HepG2 (cell line): ENCODE measurements around the gene XRN1. TPM values are rescaled to one million over a fixed set of nuclear protein-coding genes. Genes with fewer than 3 reads are reported as not detected.

Experiments used
- ATAC-seq: fragments of 200-7000 bp; cut with Tn5 transposase; 3 replicates; pipeline ENCODE4 v1.9.1; 2020; ENCODE audit warnings: mild to moderate bottlenecking, moderate library complexity
- BruUV-seq: library from RNA; stranded (reverse); fragments of 400-500 nt; replicated peaks from 2 replicates; lab custom pipeline; 2021; lab: Mats Ljungman, UMichigan
- CTCF ChIA-PET: fragments of 300-600 bp; formaldehyde crosslinking; extraction: SDS; loops from one replicate; lab custom pipeline; 2021; ENCODE audit warnings: low total read pairs, inconsistent platforms, low intra/inter-chr PET ratio; lab: Yijun Ruan, JAX
- POLR2A ChIA-PET: fragments of 350-600 bp; sonication (Branson Sonifier 250); formaldehyde crosslinking; loops from one replicate; lab custom pipeline; 2020; ENCODE audit warnings: antibody characterized with exemption, inconsistent platforms; lab: Yijun Ruan, JAX
- DNase-seq: peaks from one replicate; pipeline ENCODE4 v3.0.0-alpha.2; 2015; ENCODE audit warnings: low spot score
- FAIRE-seq: peaks from 3 replicates; lab custom pipeline; 2011; peaks lifted over from hg19 to GRCh38; lab: Jason Lieb, UNC
- H2AFZ ChIP-seq: one replicate; pipeline ENCODE4 v1.6.1; 2011; ENCODE audit warnings: low read length, inconsistent platforms
- H3K27ac ChIP-seq: fragments of 300-600 bp; 3 replicates; pipeline ENCODE4 v1.8.0; 2011; ENCODE audit warnings: mixed run types, mild to moderate bottlenecking, mixed read lengths, low read length, inconsistent platforms; ENCODE audit not compliant: insufficient read depth; ENCODE audit errors: extremely low read length
- H3K27me3 ChIP-seq, 2 experiments: fragments of 200-600 bp in 1 of 2; 2 replicates in 1 of 2; 3 replicates in 1 of 2; pipeline versions ENCODE4 v1.6.0 to v1.8.0; 2011; ENCODE audit warnings: low read length in 2 of 2, mild to moderate bottlenecking in 2 of 2, moderate library complexity in 2 of 2, inconsistent platforms in 1 of 2; ENCODE audit not compliant: insufficient read depth in 2 of 2, control insufficient read depth in 1 of 2
- H3K36me3 ChIP-seq, 2 experiments: fragments of 200-600 bp in 1 of 2; replicated peaks in 1 of 2; 2 replicates in 1 of 2; 3 replicates in 1 of 2; pipeline versions ENCODE4 v1.5.1 to v1.8.0; 2011; ENCODE audit warnings: low read length in 2 of 2, inconsistent platforms in 1 of 2; ENCODE audit not compliant: insufficient read depth in 2 of 2, control insufficient read depth in 1 of 2
- H3K4me1 ChIP-seq: 2 replicates; pipeline ENCODE4 v1.5.1; 2012; ENCODE audit warnings: low read length, inconsistent platforms; ENCODE audit not compliant: insufficient read depth
- H3K4me2 ChIP-seq: 2 replicates; pipeline ENCODE4 v1.6.0; 2011; ENCODE audit warnings: low read depth, low read length, inconsistent platforms
- H3K4me3 ChIP-seq, 3 experiments: fragments of 200-600 bp in 1 of 3; sonication (generic), shearing (Covaris generic) in 1 of 3; replicated peaks in 1 of 3; 2 replicates each; pipeline ENCODE4 v1.5.1; 2011 to 2016; ENCODE audit warnings: low read length in 3 of 3, inconsistent platforms in 2 of 3, low read depth in 2 of 3, mild to moderate bottlenecking in 2 of 3, control low read depth in 1 of 3, mixed read lengths in 1 of 3; ENCODE audit not compliant: insufficient read depth in 1 of 3
- H3K79me2 ChIP-seq: one replicate; pipeline ENCODE4 v1.6.1; 2011; ENCODE audit warnings: low read length, inconsistent platforms; ENCODE audit not compliant: insufficient read depth
- H3K9ac ChIP-seq: 2 replicates; pipeline ENCODE4 v1.6.0; 2011; ENCODE audit warnings: mild to moderate bottlenecking, low read depth, low read length, inconsistent platforms; ENCODE audit not compliant: insufficient read depth
- H3K9me3 ChIP-seq: 2 replicates; pipeline ENCODE4 v1.5.1; 2012; ENCODE audit warnings: mild to moderate bottlenecking, low read length
- H4K20me1 ChIP-seq: 2 replicates; pipeline ENCODE4 v1.6.0; 2011; ENCODE audit warnings: inconsistent platforms, mild to moderate bottlenecking, low read length, moderate library complexity; ENCODE audit not compliant: insufficient read depth
- ATF7-NPFF ChIP-seq: sonication (generic); formaldehyde crosslinking; IDR thresholded peaks from 2 replicates; pipeline ENCODE4 v1.8.1; 2023; ENCODE audit warnings: mild to moderate bottlenecking, low read depth, missing genetic modification reagents, moderate library complexity
- CEBPG ChIP-seq: IDR thresholded peaks from 2 replicates; pipeline ENCODE4 v1.6.1; 2016
- HNRNPH1 ChIP-seq: fragments of 200-400 bp; formaldehyde crosslinking; optimal IDR thresholded peaks from 2 replicates; pipeline ENCODE3; 2017; ENCODE audit warnings: mild to moderate bottlenecking, low read depth, low read length
- HOXD1 ChIP-seq: sonication (generic); formaldehyde crosslinking; IDR thresholded peaks from 2 replicates; pipeline ENCODE4 v1.5.0; 2020; ENCODE audit warnings: missing genetic modification reagents
- ISL2 ChIP-seq: sonication (generic); formaldehyde crosslinking; IDR thresholded peaks from 2 replicates; pipeline ENCODE4 v1.5.0; 2020; ENCODE audit warnings: missing genetic modification reagents
- KDM1A ChIP-seq: IDR thresholded peaks from 2 replicates; pipeline ENCODE4 v1.6.1; 2016; ENCODE audit warnings: missing compliant biosample characterization
- MAF1 ChIP-seq: sonication (generic); formaldehyde crosslinking; IDR thresholded peaks from 2 replicates; pipeline ENCODE4 v1.5.0; 2020; ENCODE audit warnings: missing genetic modification reagents, borderline replicate concordance
- MATR3 ChIP-seq: sonication (generic); formaldehyde crosslinking; IDR thresholded peaks from 2 replicates; pipeline ENCODE4 v1.4.0; 2020; ENCODE audit warnings: missing genetic modification reagents
- NFATC3 ChIP-seq: sonication (generic); formaldehyde crosslinking; IDR thresholded peaks from 2 replicates; pipeline ENCODE4 v1.5.1; 2020; ENCODE audit warnings: mild to moderate bottlenecking, missing genetic modification reagents
- NFRKB ChIP-seq: fragments of 450-650 bp; IDR thresholded peaks from 2 replicates; pipeline ENCODE4 v1.6.1; 2017
- NONO ChIP-seq, 2 experiments: fragments of 450-650 bp in 1 of 2; sonication (generic) in 1 of 2; formaldehyde crosslinking in 1 of 2; IDR thresholded peaks in 1 of 2; conservative IDR thresholded peaks in 1 of 2; 2 replicates each; pipeline versions ENCODE4 v1.6.1 to v1.8.0; 2017 to 2022; ENCODE audit warnings: mild to moderate bottlenecking in 1 of 2, missing genetic modification reagents in 1 of 2, moderate library complexity in 1 of 2
- PRMT3 ChIP-seq: sonication (generic); formaldehyde crosslinking; IDR thresholded peaks from 2 replicates; pipeline ENCODE4 v1.8.1; 2022; ENCODE audit warnings: low read depth, mild to moderate bottlenecking, moderate library complexity, missing genetic modification reagents, borderline replicate concordance
- SOX13 ChIP-seq, 3 experiments: fragments of 450-650 bp in 1 of 3; sonication (generic) in 1 of 3; formaldehyde crosslinking in 1 of 3; IDR thresholded peaks in 2 of 3; conservative IDR thresholded peaks in 1 of 3; 2 replicates each; pipeline versions ENCODE4 v1.5.0 to v1.6.1; 2016 to 2020; ENCODE audit warnings: antibody characterized with exemption in 1 of 3, mild to moderate bottlenecking in 1 of 3, missing compliant biosample characterization in 1 of 3, missing genetic modification reagents in 1 of 3, moderate library complexity in 1 of 3
- WIZ ChIP-seq: sonication (generic); formaldehyde crosslinking; IDR thresholded peaks from 2 replicates; pipeline ENCODE4 v1.5.1; 2020; ENCODE audit warnings: mild to moderate bottlenecking, missing genetic modification reagents
- ZFAT ChIP-seq: sonication (generic); formaldehyde crosslinking; conservative IDR thresholded peaks from 2 replicates; pipeline ENCODE4 v1.8.1; 2023; ENCODE audit warnings: missing genetic modification reagents, inconsistent platforms
- ZNF460 ChIP-seq: sonication (generic); formaldehyde crosslinking; IDR thresholded peaks from 2 replicates; pipeline ENCODE4 v1.5.1; 2020; ENCODE audit warnings: missing genetic modification reagents, mild to moderate bottlenecking, borderline replicate concordance
- ZNF614 ChIP-seq: IDR thresholded peaks from 2 replicates; pipeline ENCODE4 v1.6.1; 2018; ENCODE audit warnings: missing biosample characterization, missing genetic modification reagents, inconsistent platforms, borderline replicate concordance
- ZNF7 ChIP-seq: IDR thresholded peaks from 2 replicates; pipeline ENCODE4 v1.6.1; 2016; ENCODE audit warnings: missing biosample characterization, missing genetic modification reagents
- ZNF788 ChIP-seq: sonication (generic); formaldehyde crosslinking; IDR thresholded peaks from 2 replicates; pipeline ENCODE4 v1.5.0; 2020; ENCODE audit warnings: mild to moderate bottlenecking, missing genetic modification reagents, borderline replicate concordance
- in situ Hi-C: cut with HindIII; loops from 2 replicates; pipeline ENCODE4 v1.10.0; 2017; ENCODE audit warnings: low pct_unique_long_range_greater_than_20kb; ENCODE audit not compliant: extremely low pct_ligation_motif_present
- intact Hi-C: fragments of 100-400 bp; cut with micrococcal nuclease; formaldehyde crosslinking; loops from one replicate; pipeline ENCODE4 v1.10.0; 2022; ENCODE audit not compliant: unreplicated experiment
- polyA plus RNA-seq, 8 experiments: library from polyadenylated mRNA; depleted of rRNA in 3 of 8; stranded (reverse) in 7 of 8; unstranded in 1 of 8; fragments of >200 nt; fragmentation: Illumina TruSeq in 4 of 8; extraction: Trizol in 4 of 8; gene quantifications; 2 replicates each; pipeline versions ENCODE4 v1.2.1 to v1.2.3, GENCODE V29; 2011 to 2016; ENCODE audit warnings: low read depth in 4 of 8, missing spikeins in 1 of 8, mixed read lengths in 1 of 8; ENCODE audit not compliant: insufficient read depth in 1 of 8
- total RNA-seq, 5 experiments: library from RNA; depleted of rRNA; stranded (reverse); fragments of >200 nt; fragmentation: Illumina TruSeq; extraction: Trizol; gene quantifications; 2 replicates each; pipeline ENCODE4 v1.2.3, GENCODE V29; 2016; ENCODE audit warnings: low read depth in 1 of 5
- TF ChIP-seq, protein P1 (sequence below): sonication (generic); formaldehyde crosslinking; IDR thresholded peaks from 2 replicates; pipeline ENCODE4 v1.8.0; 2022; ENCODE audit warnings: mild to moderate bottlenecking, missing genetic modification reagents, borderline replicate concordance
- TF ChIP-seq, protein P2 (sequence below), 2 experiments: sonication (generic) in 1 of 2; formaldehyde crosslinking in 1 of 2; IDR thresholded peaks; 2 replicates each; pipeline versions ENCODE4 v1.4.0 to v1.6.1; 2018 to 2020; ENCODE audit warnings: missing genetic modification reagents in 2 of 2, borderline replicate concordance in 1 of 2, low read depth in 1 of 2, mild to moderate bottlenecking in 1 of 2, missing biosample characterization in 1 of 2
- TF ChIP-seq, protein P3 (sequence below): sonication (generic); formaldehyde crosslinking; IDR thresholded peaks from 2 replicates; pipeline ENCODE4 v1.9.0; 2021; ENCODE audit warnings: missing genetic modification reagents, mild to moderate bottlenecking, borderline replicate concordance

Gene XRN1
- total and polyA plus RNA-seq, 2 of the 13 experiments (the other 11 are each of a cell fraction or from before 2014, with no cell fraction given), result 13.2 to 13.3 TPM

DNA sequence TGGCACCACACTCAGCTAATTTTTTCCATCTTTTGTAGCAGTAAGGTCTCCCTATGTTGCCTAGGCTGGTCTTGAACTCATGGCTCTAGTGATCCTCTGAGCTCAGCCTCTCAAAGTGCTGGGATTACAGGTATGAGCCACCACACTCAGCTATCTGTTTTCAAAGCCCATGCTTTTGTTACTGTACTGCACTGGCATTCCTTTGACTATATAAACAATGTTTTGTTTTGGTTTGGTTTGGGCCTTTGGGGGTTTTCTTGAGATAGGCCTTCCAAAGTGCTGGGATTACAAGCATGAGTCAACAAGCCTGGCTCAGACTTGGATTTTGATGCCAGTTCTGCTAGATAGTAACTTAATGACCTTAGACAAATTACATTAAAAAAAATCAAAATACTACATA lies 132.8 kb downstream of the XRN1 start:
- peaks cover 5 to 11% of the 10 kb centered on the region in 2 experiments; a peak in 4 of 5 replicates for H3K36me3 ChIP-seq
- ChIA-PET CTCF (no interaction called here), POLR2A (no interaction called here)
- FAIRE-seq (no peak), ATAC-seq (peak; percentile 36), DNase-seq (peak; percentile 34)
- in situ Hi-C loops (no loop called here), intact Hi-C loops (no loop called here)
- H3K4me1 ChIP-seq, result peaks cover 15% of the 10 kb centered on the region
- H3K9me3 ChIP-seq, result no peaks in the 10 kb centered on the region
- H3K27me3 ChIP-seq, result no peaks in the 10 kb centered on the region
- TF ChIP-seq, protein P1, sequence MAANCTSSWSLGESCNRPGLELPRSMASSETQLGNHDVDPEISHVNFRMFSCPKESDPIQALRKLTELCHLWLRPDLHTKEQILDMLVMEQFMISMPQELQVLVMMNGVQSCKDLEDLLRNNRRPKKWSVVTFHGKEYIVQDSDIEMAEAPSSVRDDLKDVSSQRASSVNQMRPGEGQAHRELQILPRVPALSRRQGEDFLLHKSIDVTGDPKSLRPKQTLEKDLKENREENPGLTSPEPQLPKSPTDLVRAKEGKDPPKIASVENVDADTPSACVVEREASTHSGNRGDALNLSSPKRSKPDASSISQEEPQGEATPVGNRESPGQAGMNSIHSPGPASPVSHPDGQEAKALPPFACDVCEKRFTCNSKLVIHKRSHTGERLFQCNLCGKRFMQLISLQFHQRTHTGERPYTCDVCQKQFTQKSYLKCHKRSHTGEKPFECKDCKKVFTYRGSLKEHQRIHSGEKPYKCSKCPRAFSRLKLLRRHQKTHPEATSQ (CRISPR knock-in tag), result no peak
- TF ChIP-seq ISL2 (CRISPR knock-in tag) (no peak), HOXD1 (CRISPR knock-in tag) (no peak), CEBPG (CRISPR knock-in tag) (no peak), ZNF7 (CRISPR knock-in tag) (peak; percentile 79; the same call in 1 of the 2 replicates), NFRKB (no peak), MATR3 (CRISPR knock-in tag) (no peak), ZNF460 (CRISPR knock-in tag) (peak; percentile 68; the same call in 1 of the 2 replicates), KDM1A (CRISPR knock-in tag) (peak; percentile 75; the same call in 1 of the 2 replicates), SOX13 (IDR thresholded peaks at IDR 0.05) (no peak), SOX13 (CRISPR knock-in tag; conservative IDR thresholded peaks at IDR 0.05 in 1 of 2, IDR thresholded peaks at IDR 0.05 in 1 of 2) (peak in 1 of 2 experiments; percentile 40; a peak in 1 of 4 replicates), ATF7-NPFF (CRISPR knock-in tag) (no peak), NONO (IDR thresholded peaks at IDR 0.05) (no peak), NONO (CRISPR knock-in tag; conservative IDR thresholded peaks at IDR 0.05) (no peak), MAF1 (CRISPR knock-in tag) (no peak), WIZ (CRISPR knock-in tag) (no peak), ZNF788 (CRISPR knock-in tag) (no peak), PRMT3 (CRISPR knock-in tag) (no peak), ZFAT (CRISPR knock-in tag) (no peak), NFATC3 (no peak), ZNF614 (CRISPR knock-in tag) (no peak), HNRNPH1 (no peak)
- TF ChIP-seq, protein P2, sequence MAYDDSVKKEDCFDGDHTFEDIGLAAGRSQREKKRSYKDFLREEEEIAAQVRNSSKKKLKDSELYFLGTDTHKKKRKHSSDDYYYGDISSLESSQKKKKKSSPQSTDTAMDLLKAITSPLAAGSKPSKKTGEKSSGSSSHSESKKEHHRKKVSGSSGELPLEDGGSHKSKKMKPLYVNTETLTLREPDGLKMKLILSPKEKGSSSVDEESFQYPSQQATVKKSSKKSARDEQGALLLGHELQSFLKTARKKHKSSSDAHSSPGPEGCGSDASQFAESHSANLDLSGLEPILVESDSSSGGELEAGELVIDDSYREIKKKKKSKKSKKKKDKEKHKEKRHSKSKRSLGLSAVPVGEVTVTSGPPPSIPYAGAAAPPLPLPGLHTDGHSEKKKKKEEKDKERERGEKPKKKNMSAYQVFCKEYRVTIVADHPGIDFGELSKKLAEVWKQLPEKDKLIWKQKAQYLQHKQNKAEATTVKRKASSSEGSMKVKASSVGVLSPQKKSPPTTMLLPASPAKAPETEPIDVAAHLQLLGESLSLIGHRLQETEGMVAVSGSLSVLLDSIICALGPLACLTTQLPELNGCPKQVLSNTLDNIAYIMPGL (CRISPR knock-in tag; IDR thresholded peaks at IDR 0.05; ENCODE audit: borderline replicate concordance in 1 of 2, low read depth in 1 of 2), result no peak
- TF ChIP-seq, protein P3, sequence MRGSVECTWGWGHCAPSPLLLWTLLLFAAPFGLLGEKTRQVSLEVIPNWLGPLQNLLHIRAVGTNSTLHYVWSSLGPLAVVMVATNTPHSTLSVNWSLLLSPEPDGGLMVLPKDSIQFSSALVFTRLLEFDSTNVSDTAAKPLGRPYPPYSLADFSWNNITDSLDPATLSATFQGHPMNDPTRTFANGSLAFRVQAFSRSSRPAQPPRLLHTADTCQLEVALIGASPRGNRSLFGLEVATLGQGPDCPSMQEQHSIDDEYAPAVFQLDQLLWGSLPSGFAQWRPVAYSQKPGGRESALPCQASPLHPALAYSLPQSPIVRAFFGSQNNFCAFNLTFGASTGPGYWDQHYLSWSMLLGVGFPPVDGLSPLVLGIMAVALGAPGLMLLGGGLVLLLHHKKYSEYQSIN (CRISPR knock-in tag), result no peak
- H3K9ac ChIP-seq, result no peak overlapping the region
- H3K27ac ChIP-seq, result no peak overlapping the region
- H4K20me1 ChIP-seq, result no peaks in the 10 kb centered on the region; the same call in none of the 2 replicates
- H2AFZ ChIP-seq, result no peak overlapping the region
- H3K4me3 ChIP-seq, result no peak overlapping the region
- BruUV-seq, result no TSS peak
- H3K4me2 ChIP-seq, result no peak overlapping the region
- H3K79me2 ChIP-seq, result no peaks in the 10 kb centered on the region
